Measurements from ENCODE around the gene UPK3BL2. TPM values are rescaled to one million over a fixed set of nuclear protein-coding genes. Genes with fewer than 3 reads are reported as not detected.
"Not testable (repeated sequence)": the region's sequence is repeated elsewhere in the genome, so short reads cannot be mapped to it uniquely, and the experiment has no call there.

UPK3BL2 gene
- total RNA-seq, 2 experiments from 2014 or later, result 21.4 to 22.3 TPM

DNA sequence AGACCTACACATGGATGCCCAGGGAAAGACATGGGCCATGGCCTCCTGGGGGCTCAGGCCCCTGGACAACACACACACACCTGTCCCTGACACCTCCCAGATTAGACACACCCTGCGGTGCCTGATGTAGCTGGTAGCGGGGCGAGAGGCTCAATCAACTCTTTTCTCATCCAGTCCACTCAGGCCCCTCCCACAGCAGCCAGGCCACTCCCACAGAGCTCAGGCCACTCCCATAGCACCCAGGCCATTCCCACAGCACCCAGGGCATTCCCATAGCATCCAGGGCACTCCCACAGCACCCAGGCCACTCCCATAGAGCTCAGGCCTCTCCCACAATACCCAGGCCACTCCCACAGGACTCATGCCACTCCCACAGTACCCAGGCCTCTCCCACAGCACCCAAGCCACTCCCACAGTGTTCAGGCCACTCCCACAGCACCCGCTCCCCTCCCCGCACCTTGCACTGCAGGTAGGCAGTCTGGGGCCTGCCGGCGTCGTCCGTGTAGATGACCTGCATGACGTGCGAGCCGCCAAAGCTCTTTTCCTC is 52.9 kb downstream of the UPK3BL2 start:
- H3K4me1 Mint-ChIP-seq (ENCODE audit: low read depth); CTCF ChIA-PET; H3K36me3 Mint-ChIP-seq (ENCODE audit: low read depth); H3K27me3 Mint-ChIP-seq; POLR2A ChIA-PET; H3K4me3 Mint-ChIP-seq; H3K9me3 Mint-ChIP-seq; H3K27ac Mint-ChIP-seq; intact Hi-C loops (cut with micrococcal nuclease): not testable (repeated sequence)
- DNase-seq (peak; percentile 91), ATAC-seq (peak; percentile 70)

Other genes starting within 250 kb of the UPK3BL2 start
- gene SPDYE6, start 187.3 kb downstream of the UPK3BL2 start, total RNA-seq, result not detected
- 10 to 100 TPM; 29.8 to 33.6 TPM for gene PRKRIP1, start 147.3 kb downstream of the UPK3BL2 start, total RNA-seq
- 10 to 100 TPM; 29.4 to 35.8 TPM for gene ORAI2, start 110.1 kb downstream of the UPK3BL2 start, total RNA-seq
- 1 to 10 TPM; 6.0 to 6.9 TPM for gene ALKBH4, start 78.8 kb downstream of the UPK3BL2 start, total RNA-seq
- 10 to 100 TPM; 12.3 to 12.7 TPM for gene LRWD1, start 78.7 kb downstream of the UPK3BL2 start, total RNA-seq
- gene POLR2J, start 64.8 kb downstream of the UPK3BL2 start, total RNA-seq, result 10 to 100 TPM; 49.1 to 54.7 TPM
- 10 to 100 TPM; 26.0 to 31.3 TPM for gene RASA4B, start 25.9 kb downstream of the UPK3BL2 start, total RNA-seq
- gene SPDYE2, start 7.5 kb upstream of the UPK3BL2 start, total RNA-seq, result not detected
- gene POLR2J3, start 28.9 kb upstream of the UPK3BL2 start, total RNA-seq, result 10 to 100 TPM; 38.0 to 40.5 TPM
- gene RASA4, start 73.1 kb upstream of the UPK3BL2 start, total RNA-seq, result 10 to 100 TPM; 92.6 to 95.1 TPM
- 10 to 100 TPM; 23.8 to 27.8 TPM for gene UPK3BL1, start 99.1 kb upstream of the UPK3BL2 start, total RNA-seq
- not detected for gene SPDYE2B, start 106.6 kb upstream of the UPK3BL2 start, total RNA-seq
- 10 to 100 TPM; 13.2 to 13.8 TPM for gene POLR2J2, start 128.0 kb upstream of the UPK3BL2 start, total RNA-seq
- gene FAM185A, start 205.3 kb upstream of the UPK3BL2 start, total RNA-seq, result 1 to 10 TPM; 7.9 to 10.0 TPM

Data from activated CD8-positive, alpha-beta T cell treated with anti-CD3 and anti-CD28 coated beads for 36 hours (primary cell).